Measurements from ENCODE around the gene CXXC1. TPM values are rescaled to one million over a fixed set of nuclear protein-coding genes. Genes with fewer than 3 reads are reported as not detected.

CXXC1 gene
- total and polyA plus RNA-seq, 2 of the 13 experiments (the other 11 are each of a cell fraction or from before 2014, with no cell fraction given), result 32.9 to 39.0 TPM

DNA sequence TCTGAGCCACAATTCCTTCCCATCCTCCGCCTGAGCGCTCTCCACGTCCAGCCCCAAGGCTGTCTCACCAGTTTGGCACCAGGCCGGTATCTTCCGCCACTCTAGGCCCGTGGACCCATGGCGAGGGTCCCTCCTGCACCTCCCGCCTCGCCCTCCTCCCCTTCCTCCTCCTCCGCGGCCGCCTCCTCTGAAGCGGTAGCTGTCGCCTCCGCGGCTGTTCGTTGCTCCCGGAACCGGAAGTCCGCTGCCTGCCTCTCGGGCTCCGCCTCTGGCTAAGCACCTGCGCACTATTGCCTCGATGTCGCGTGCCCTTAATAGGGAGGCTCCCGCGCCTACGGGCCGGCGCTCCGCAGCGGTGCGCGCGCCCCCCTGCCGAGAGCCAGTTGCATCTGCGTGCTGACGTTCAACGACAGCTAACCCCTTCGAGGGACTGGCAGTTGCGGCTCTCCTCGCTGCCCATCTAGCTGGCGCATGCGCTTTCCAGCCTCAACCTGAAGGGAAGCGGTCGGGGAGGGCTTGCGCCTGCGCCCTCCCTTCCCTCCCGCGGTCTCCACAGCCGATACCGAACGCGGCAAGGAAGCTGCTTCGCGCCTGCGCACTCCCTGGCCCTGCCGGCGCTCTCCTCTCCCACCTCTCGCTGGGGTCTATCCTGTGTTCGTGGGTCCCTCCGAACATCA is 6.1 kb downstream of the CXXC1 start, which contains the start of gene MBD1 (continued):
- TF ChIP-seq NR2F6 (IDR thresholded peaks at IDR 0.05), result no peak
- TF ChIP-seq NR2F6 (CRISPR knock-in tag; IDR thresholded peaks at IDR 0.05), result peak; percentile 12
- TF ChIP-seq ARNT (IDR thresholded peaks at IDR 0.05), result no peak
- no peak for TF ChIP-seq FOSL1 (CRISPR knock-in tag; IDR thresholded peaks at IDR 0.05; ENCODE audit: borderline replicate concordance)
- no peak for TF ChIP-seq EP300 (IDR thresholded peaks at IDR 0.05; ENCODE audit: low read depth in 2 of 2, low read length in 2 of 2)
- TF ChIP-seq EP300 (CRISPR knock-in tag; IDR thresholded peaks at IDR 0.05; ENCODE audit: borderline replicate concordance), result 0 out of 2 replicates have a peak, but pooled peaks have one; percentile 2
- 0 out of 2 replicates have a peak, but pooled peaks have one; percentile 36 for TF ChIP-seq ZNF230 (CRISPR knock-in tag; IDR thresholded peaks at IDR 0.05)
- peak; percentile 95 for TF ChIP-seq ZSCAN21 (CRISPR knock-in tag; IDR thresholded peaks at IDR 0.05; ENCODE audit: borderline replicate concordance)
- peak; percentile 48; the same call in 1 of the 2 replicates for TF ChIP-seq ARID5B (CRISPR knock-in tag; IDR thresholded peaks at IDR 0.05)
- TF ChIP-seq ZNF121 (CRISPR knock-in tag; IDR thresholded peaks at IDR 0.05), result 0 out of 2 replicates have a peak, but pooled peaks have one; percentile 32
- TF ChIP-seq MIER2 (CRISPR knock-in tag; IDR thresholded peaks at IDR 0.05), result no peak
- peak; percentile 86 for TF ChIP-seq YEATS2 (CRISPR knock-in tag; IDR thresholded peaks at IDR 0.05; ENCODE audit: borderline replicate concordance)
- TF ChIP-seq RFX5 (IDR thresholded peaks at IDR 0.05; ENCODE audit: low read depth, low read length), result no peak
- TF ChIP-seq ZNF577 (CRISPR knock-in tag; IDR thresholded peaks at IDR 0.05; ENCODE audit: borderline replicate concordance, low read depth), result no peak
- peak; percentile 68 for TF ChIP-seq JARID2 (CRISPR knock-in tag; IDR thresholded peaks at IDR 0.05; ENCODE audit: insufficient replicate concordance)
- 0 out of 2 replicates have a peak, but pooled peaks have one; percentile 36 for TF ChIP-seq ZFP82 (CRISPR knock-in tag; IDR thresholded peaks at IDR 0.05; ENCODE audit: borderline replicate concordance)
- TF ChIP-seq CEBPG (CRISPR knock-in tag; IDR thresholded peaks at IDR 0.05), result 0 out of 2 replicates have a peak, but pooled peaks have one; percentile 6
- 0 out of 2 replicates have a peak, but pooled peaks have one; percentile 71 for TF ChIP-seq PAWR (CRISPR knock-in tag; IDR thresholded peaks at IDR 0.05; ENCODE audit: borderline replicate concordance)
- TF ChIP-seq RAD21 (CRISPR knock-in tag; IDR thresholded peaks at IDR 0.05), result 0 out of 2 replicates have a peak, but pooled peaks have one; percentile 16
- TF ChIP-seq AGO1 (IDR thresholded peaks at IDR 0.05; ENCODE audit: low read depth, low read length, poor library complexity, severe bottlenecking), result peak; percentile 82
- peak; percentile 30; the same call in 1 of the 2 replicates for TF ChIP-seq DNMT1 (CRISPR knock-in tag; IDR thresholded peaks at IDR 0.05)
- TF ChIP-seq RBFOX2 (IDR thresholded peaks at IDR 0.05; ENCODE audit: low read depth, low read length), result peak; percentile 95
- TF ChIP-seq, protein P1, sequence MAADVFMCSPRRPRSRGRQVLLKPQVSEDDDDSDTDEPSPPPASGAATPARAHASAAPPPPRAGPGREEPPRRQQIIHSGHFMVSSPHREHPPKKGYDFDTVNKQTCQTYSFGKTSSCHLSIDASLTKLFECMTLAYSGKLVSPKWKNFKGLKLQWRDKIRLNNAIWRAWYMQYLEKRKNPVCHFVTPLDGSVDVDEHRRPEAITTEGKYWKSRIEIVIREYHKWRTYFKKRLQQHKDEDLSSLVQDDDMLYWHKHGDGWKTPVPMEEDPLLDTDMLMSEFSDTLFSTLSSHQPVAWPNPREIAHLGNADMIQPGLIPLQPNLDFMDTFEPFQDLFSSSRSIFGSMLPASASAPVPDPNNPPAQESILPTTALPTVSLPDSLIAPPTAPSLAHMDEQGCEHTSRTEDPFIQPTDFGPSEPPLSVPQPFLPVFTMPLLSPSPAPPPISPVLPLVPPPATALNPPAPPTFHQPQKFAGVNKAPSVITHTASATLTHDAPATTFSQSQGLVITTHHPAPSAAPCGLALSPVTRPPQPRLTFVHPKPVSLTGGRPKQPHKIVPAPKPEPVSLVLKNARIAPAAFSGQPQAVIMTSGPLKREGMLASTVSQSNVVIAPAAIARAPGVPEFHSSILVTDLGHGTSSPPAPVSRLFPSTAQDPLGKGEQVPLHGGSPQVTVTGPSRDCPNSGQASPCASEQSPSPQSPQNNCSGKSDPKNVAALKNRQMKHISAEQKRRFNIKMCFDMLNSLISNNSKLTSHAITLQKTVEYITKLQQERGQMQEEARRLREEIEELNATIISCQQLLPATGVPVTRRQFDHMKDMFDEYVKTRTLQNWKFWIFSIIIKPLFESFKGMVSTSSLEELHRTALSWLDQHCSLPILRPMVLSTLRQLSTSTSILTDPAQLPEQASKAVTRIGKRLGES (CRISPR knock-in tag; IDR thresholded peaks at IDR 0.05; ENCODE audit: borderline replicate concordance), result no peak
- TF ChIP-seq PPARG (CRISPR knock-in tag; conservative IDR thresholded peaks at IDR 0.05), result peak; percentile 26; the same call in 1 of the 2 replicates
- 0 out of 2 replicates have a peak, but pooled peaks have one; percentile 50 for TF ChIP-seq TOE1 (CRISPR knock-in tag; IDR thresholded peaks at IDR 0.05)
